ENCODE results near the gene MRPL50. TPM values are rescaled to one million over a fixed set of nuclear protein-coding genes. Genes with fewer than 3 reads are reported as not detected.

MRPL50 gene
- total and polyA plus RNA-seq, 9 of the 15 experiments (the other 6 are each of a cell fraction or from before 2014, with no cell fraction given) = 17.5 to 107 (median 37.4) TPM

- TF ChIP-seq ZBTB2 (IDR thresholded peaks at IDR 0.05) (no peak), ZBTB40 (IDR thresholded peaks at IDR 0.05) (no peak), ZBTB40 (CRISPR knock-in tag; IDR thresholded peaks at IDR 0.05) (no peak), NR2C2 (CRISPR knock-in tag; IDR thresholded peaks at IDR 0.05) (no peak), NR2C2 (tag; IDR thresholded peaks at IDR 0.05) (peak; percentile 69), PHF8 (IDR thresholded peaks at IDR 0.05; ENCODE audit: borderline replicate concordance, low read length) (peak; percentile 68; the same call in 1 of the 2 replicates), NFXL1 (CRISPR knock-in tag; IDR thresholded peaks at IDR 0.05) (no peak), FOXJ2 (tag; IDR thresholded peaks at IDR 0.05) (0 out of 2 replicates have a peak, but pooled peaks have one; percentile 21), BCOR (IDR thresholded peaks at IDR 0.05) (no peak), RHOXF2B (CRISPR knock-in tag; conservative IDR thresholded peaks at IDR 0.05) (no peak)
Observed at GRCh38 chr9:101398930-101399642, 668 bp upstream of the MRPL50 start (continued).

Data from K562 (cell line).